ENCODE results near the gene SSBP2. TPM values are rescaled to one million over a fixed set of nuclear protein-coding genes. Genes with fewer than 3 reads are reported as not detected.

Gene SSBP2
- total RNA-seq, 1 donor from 2014 or later = 47.9 TPM

- H3K36me3 Mint-ChIP-seq (ENCODE audit: low read depth) = peaks cover 3% of the 10 kb centered on the region
- no peaks in the 10 kb centered on the region for H3K27me3 Mint-ChIP-seq (ENCODE audit: low read depth)
- H3K27ac Mint-ChIP-seq (ENCODE audit: unreplicated experiment) = no peak overlapping the region
- H3K4me1 Mint-ChIP-seq (ENCODE audit: low read depth) = peaks cover 7% of the 10 kb centered on the region
- DNase-seq (ENCODE audit: low spot score) = no peak
- H3K4me3 Mint-ChIP-seq (ENCODE audit: unreplicated experiment) = no peak overlapping the region
- TF ChIP-seq CTCF (IDR thresholded peaks at IDR 0.05) = no peak
- H3K9me3 Mint-ChIP-seq (ENCODE audit: low read depth) = no peaks in the 10 kb centered on the region
These were observed 201.8 kb downstream of the SSBP2 start for GRCh38 chr5:81549123-81549522.

GRCh38 chr5:81547001-81547400 lies 203.9 kb downstream of the SSBP2 start:
- no peak for TF ChIP-seq CTCF (IDR thresholded peaks at IDR 0.05)

GRCh38 chr5:81545911-81546310 lies 205.0 kb downstream of the SSBP2 start:
- H3K36me3 Mint-ChIP-seq (ENCODE audit: low read depth) = peaks cover 3% of the 10 kb centered on the region
- no peak overlapping the region for H3K4me3 Mint-ChIP-seq (ENCODE audit: unreplicated experiment)
- peaks cover 4% of the 10 kb centered on the region for H3K4me1 Mint-ChIP-seq (ENCODE audit: low read depth)
- H3K9me3 Mint-ChIP-seq (ENCODE audit: low read depth) = no peaks in the 10 kb centered on the region
- no peak for DNase-seq (ENCODE audit: low spot score)
- H3K27me3 Mint-ChIP-seq (ENCODE audit: low read depth) = no peaks in the 10 kb centered on the region
- no peak overlapping the region for H3K27ac Mint-ChIP-seq (ENCODE audit: unreplicated experiment)
- no peak for TF ChIP-seq CTCF (IDR thresholded peaks at IDR 0.05)

More at GRCh38 chr5:81547001-81547400, 203.9 kb downstream of the SSBP2 start:
- DNase-seq (ENCODE audit: low spot score) = no peak
- Mint-ChIP-seq H3K4me1 (ENCODE audit: low read depth) (peaks cover 4% of the 10 kb centered on the region), H3K36me3 (ENCODE audit: low read depth) (peaks cover 3% of the 10 kb centered on the region), H3K4me3 (ENCODE audit: unreplicated experiment) (no peak overlapping the region), H3K27me3 (ENCODE audit: low read depth) (no peaks in the 10 kb centered on the region), H3K27ac (ENCODE audit: unreplicated experiment) (no peak overlapping the region), H3K9me3 (ENCODE audit: low read depth) (no peaks in the 10 kb centered on the region)

GRCh38 chr5:81544351-81545018 lies 206.4 kb downstream of the SSBP2 start:
- no peaks in the 10 kb centered on the region for H3K27me3 Mint-ChIP-seq (ENCODE audit: low read depth)
- DNase-seq (ENCODE audit: low spot score) = no peak
- no peak overlapping the region for H3K27ac Mint-ChIP-seq (ENCODE audit: unreplicated experiment)

GRCh38 chr5:81542242-81542641 lies 208.7 kb downstream of the SSBP2 start:
- no peak for DNase-seq (ENCODE audit: low spot score)
- Mint-ChIP-seq H3K4me3 (ENCODE audit: unreplicated experiment) (no peak overlapping the region), H3K9me3 (ENCODE audit: low read depth) (peaks cover 3% of the 10 kb centered on the region), H3K27me3 (ENCODE audit: low read depth) (no peaks in the 10 kb centered on the region), H3K27ac (ENCODE audit: unreplicated experiment) (no peak overlapping the region), H3K4me1 (ENCODE audit: low read depth) (peaks cover 4% of the 10 kb centered on the region), H3K36me3 (ENCODE audit: low read depth) (peaks cover 5% of the 10 kb centered on the region)
- no peak for TF ChIP-seq CTCF (IDR thresholded peaks at IDR 0.05)

More at GRCh38 chr5:81544351-81545018, 206.4 kb downstream of the SSBP2 start:
- Mint-ChIP-seq H3K36me3 (ENCODE audit: low read depth) (peaks cover 8% of the 10 kb centered on the region), H3K9me3 (ENCODE audit: low read depth) (no peaks in the 10 kb centered on the region), H3K4me1 (ENCODE audit: low read depth) (peaks cover 4% of the 10 kb centered on the region), H3K4me3 (ENCODE audit: unreplicated experiment) (no peak overlapping the region)
- no peak for TF ChIP-seq CTCF (IDR thresholded peaks at IDR 0.05)

All from chondrocyte (in vitro differentiated cells).